GM12878 (cell line): ENCODE data around the gene CACFD1. TPM values are rescaled to one million over a fixed set of nuclear protein-coding genes. Genes with fewer than 3 reads are reported as not detected.

Experiments
- ZNF384 ChIP-seq: IDR thresholded peaks from 2 replicates; pipeline ENCODE4 v1.6.1; 2012; ENCODE audit warnings: low read depth, mild to moderate bottlenecking, low read length, improper control_type of control experiment, borderline replicate concordance
- polyA plus RNA-seq, 11 experiments: library from polyadenylated mRNA; depleted of rRNA in 4 of 11; unstranded in 6 of 11; stranded (reverse) in 5 of 11; fragments of >200 nt; fragmentation: Nextera tagmentation in 4 of 11; fragmentation: Illumina TruSeq in 1 of 11; extraction: Ambion mirVana in 4 of 11; extraction: Trizol in 1 of 11; gene quantifications; 1 replicate in 1 of 11; 2 replicates in 10 of 11; pipeline versions ENCODE4 v1.2.1 to v1.2.3, GENCODE V29; 2011 to 2016; ENCODE audit warnings: inconsistent platforms in 2 of 11, missing spikeins in 2 of 11, low read depth in 1 of 11
- total RNA-seq, 4 experiments: library from RNA; depleted of rRNA in 3 of 4; stranded (reverse); fragments of >200 nt in 3 of 4; fragmentation: Illumina TruSeq in 1 of 4; extraction: Trizol in 1 of 4; gene quantifications; 2 replicates each; pipeline versions ENCODE4 v1.2.1 to v1.2.3, GENCODE V29; 2013 to 2021
- TF ChIP-seq, protein P1 (sequence below): fragments of 450-650 bp; IDR thresholded peaks from 2 replicates; pipeline ENCODE4 v1.6.1; 2017; ENCODE audit warnings: mild to moderate bottlenecking, moderate library complexity
- TF ChIP-seq, protein P2 (sequence below): IDR thresholded peaks from 2 replicates; pipeline ENCODE4 v1.6.1; 2012; ENCODE audit warnings: low read depth, low read length, improper control_type of control experiment
- TF ChIP-seq, protein P3 (sequence below): IDR thresholded peaks from 2 replicates; pipeline ENCODE4 v1.6.1; 2012; ENCODE audit warnings: improper control_type of control experiment, low read depth, low read length; ENCODE audit not compliant: insufficient replicate concordance

The CACFD1 gene
- total and polyA plus RNA-seq, 10 of the 15 experiments (the other 5 are each of a cell fraction or from before 2014, with no cell fraction given): 0.09 to 5.8 (median 1.4) TPM; not detected in 1

DNA sequence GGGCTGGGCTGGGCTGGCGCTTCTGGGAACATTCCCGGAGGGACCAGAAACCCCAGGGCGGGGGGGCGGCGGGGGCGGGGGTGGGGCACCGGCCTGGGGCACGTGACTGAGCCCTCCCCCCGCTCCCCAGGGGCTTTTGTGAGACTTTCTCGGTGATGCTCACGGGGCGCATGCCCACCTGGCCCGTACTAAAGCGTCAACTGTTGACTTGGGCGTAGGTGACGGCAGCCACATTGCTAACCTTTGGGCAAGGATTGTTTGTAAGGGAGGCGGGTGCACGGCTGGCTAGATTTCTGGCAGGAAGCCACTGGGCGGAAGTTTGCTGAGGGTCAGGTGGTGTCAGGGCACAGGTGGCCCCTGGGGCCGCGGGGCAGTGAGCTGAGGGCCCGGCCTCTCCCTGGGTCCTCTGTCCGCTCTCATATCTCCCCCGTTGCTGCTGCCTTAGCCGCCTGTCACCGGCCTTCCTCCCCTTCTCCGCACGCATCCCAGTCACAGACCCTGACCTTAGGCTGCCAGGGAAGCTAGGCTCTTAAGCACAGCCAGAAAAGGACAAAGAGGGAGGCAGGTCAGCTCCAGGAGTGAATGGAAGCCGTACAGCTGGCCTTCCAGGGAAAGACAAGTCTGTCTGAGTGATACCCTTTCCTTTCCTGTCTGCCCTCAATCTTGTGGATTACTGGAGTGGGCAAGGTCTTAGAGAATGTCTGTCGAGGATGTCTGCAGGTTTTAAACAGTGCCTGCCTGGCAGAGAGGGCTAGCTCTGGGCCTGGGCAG lies 812 bp downstream of the CACFD1 start (continued):
- TF ChIP-seq, protein P1, sequence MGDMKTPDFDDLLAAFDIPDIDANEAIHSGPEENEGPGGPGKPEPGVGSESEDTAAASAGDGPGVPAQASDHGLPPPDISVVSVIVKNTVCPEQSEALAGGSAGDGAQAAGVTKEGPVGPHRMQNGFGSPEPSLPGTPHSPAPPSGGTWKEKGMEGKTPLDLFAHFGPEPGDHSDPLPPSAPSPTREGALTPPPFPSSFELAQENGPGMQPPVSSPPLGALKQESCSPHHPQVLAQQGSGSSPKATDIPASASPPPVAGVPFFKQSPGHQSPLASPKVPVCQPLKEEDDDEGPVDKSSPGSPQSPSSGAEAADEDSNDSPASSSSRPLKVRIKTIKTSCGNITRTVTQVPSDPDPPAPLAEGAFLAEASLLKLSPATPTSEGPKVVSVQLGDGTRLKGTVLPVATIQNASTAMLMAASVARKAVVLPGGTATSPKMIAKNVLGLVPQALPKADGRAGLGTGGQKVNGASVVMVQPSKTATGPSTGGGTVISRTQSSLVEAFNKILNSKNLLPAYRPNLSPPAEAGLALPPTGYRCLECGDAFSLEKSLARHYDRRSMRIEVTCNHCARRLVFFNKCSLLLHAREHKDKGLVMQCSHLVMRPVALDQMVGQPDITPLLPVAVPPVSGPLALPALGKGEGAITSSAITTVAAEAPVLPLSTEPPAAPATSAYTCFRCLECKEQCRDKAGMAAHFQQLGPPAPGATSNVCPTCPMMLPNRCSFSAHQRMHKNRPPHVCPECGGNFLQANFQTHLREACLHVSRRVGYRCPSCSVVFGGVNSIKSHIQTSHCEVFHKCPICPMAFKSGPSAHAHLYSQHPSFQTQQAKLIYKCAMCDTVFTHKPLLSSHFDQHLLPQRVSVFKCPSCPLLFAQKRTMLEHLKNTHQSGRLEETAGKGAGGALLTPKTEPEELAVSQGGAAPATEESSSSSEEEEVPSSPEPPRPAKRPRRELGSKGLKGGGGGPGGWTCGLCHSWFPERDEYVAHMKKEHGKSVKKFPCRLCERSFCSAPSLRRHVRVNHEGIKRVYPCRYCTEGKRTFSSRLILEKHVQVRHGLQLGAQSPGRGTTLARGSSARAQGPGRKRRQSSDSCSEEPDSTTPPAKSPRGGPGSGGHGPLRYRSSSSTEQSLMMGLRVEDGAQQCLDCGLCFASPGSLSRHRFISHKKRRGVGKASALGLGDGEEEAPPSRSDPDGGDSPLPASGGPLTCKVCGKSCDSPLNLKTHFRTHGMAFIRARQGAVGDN: peak; percentile 72; the same call in 1 of the 2 replicates
- no peak for TF ChIP-seq ZNF384
- TF ChIP-seq, protein P2, sequence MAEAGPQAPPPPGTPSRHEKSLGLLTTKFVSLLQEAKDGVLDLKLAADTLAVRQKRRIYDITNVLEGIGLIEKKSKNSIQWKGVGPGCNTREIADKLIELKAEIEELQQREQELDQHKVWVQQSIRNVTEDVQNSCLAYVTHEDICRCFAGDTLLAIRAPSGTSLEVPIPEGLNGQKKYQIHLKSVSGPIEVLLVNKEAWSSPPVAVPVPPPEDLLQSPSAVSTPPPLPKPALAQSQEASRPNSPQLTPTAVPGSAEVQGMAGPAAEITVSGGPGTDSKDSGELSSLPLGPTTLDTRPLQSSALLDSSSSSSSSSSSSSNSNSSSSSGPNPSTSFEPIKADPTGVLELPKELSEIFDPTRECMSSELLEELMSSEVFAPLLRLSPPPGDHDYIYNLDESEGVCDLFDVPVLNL: no peak
- TF ChIP-seq, protein P3, sequence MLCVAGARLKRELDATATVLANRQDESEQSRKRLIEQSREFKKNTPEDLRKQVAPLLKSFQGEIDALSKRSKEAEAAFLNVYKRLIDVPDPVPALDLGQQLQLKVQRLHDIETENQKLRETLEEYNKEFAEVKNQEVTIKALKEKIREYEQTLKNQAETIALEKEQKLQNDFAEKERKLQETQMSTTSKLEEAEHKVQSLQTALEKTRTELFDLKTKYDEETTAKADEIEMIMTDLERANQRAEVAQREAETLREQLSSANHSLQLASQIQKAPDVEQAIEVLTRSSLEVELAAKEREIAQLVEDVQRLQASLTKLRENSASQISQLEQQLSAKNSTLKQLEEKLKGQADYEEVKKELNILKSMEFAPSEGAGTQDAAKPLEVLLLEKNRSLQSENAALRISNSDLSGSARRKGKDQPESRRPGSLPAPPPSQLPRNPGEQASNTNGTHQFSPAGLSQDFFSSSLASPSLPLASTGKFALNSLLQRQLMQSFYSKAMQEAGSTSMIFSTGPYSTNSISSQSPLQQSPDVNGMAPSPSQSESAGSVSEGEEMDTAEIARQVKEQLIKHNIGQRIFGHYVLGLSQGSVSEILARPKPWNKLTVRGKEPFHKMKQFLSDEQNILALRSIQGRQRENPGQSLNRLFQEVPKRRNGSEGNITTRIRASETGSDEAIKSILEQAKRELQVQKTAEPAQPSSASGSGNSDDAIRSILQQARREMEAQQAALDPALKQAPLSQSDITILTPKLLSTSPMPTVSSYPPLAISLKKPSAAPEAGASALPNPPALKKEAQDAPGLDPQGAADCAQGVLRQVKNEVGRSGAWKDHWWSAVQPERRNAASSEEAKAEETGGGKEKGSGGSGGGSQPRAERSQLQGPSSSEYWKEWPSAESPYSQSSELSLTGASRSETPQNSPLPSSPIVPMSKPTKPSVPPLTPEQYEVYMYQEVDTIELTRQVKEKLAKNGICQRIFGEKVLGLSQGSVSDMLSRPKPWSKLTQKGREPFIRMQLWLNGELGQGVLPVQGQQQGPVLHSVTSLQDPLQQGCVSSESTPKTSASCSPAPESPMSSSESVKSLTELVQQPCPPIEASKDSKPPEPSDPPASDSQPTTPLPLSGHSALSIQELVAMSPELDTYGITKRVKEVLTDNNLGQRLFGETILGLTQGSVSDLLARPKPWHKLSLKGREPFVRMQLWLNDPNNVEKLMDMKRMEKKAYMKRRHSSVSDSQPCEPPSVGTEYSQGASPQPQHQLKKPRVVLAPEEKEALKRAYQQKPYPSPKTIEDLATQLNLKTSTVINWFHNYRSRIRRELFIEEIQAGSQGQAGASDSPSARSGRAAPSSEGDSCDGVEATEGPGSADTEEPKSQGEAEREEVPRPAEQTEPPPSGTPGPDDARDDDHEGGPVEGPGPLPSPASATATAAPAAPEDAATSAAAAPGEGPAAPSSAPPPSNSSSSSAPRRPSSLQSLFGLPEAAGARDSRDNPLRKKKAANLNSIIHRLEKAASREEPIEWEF: no peak
- TF ChIP-seq, all 136 proteins: peak for 17
